DOHH2 (cell line): ENCODE results near the gene ASAP2.

ENCODE experiments used
- CTCF ChIP-seq: fragments of 200-600 bp; sonication (generic); IDR thresholded peaks from one replicate; pipeline ENCODE4 v1.5.1; 2014; ENCODE audit warnings: antibody characterized with exemption, mild to moderate bottlenecking, low read depth, low read length; ENCODE audit not compliant: poor library complexity, severe bottlenecking
- EZH2phosphoT487 ChIP-seq: fragments of 200-600 bp; sonication (generic); IDR thresholded peaks from 2 replicates; pipeline ENCODE4 v1.6.1; 2017; ENCODE audit warnings: borderline replicate concordance, mild to moderate bottlenecking, antibody characterized with exemption, low read length, moderate library complexity, mixed read lengths

GRCh38 chr2:9424447-9425164, 218.0 kb downstream of the ASAP2 start:
- TF ChIP-seq CTCF (no peak), EZH2phosphoT487 (no peak)
